GM21723 (cell line): Measurements from ENCODE around the gene LDLRAD2.
"Not testable (repeated sequence)": the region's sequence is repeated elsewhere in the genome, so short reads cannot be mapped to it uniquely, and the experiment has no call there.

Source experiments
- ATAC-seq: cut with Tn5 transposase; IDR thresholded peaks from one replicate; pipeline ENCODE4 v1.9.1; 2021; ENCODE audit warnings: mild to moderate bottlenecking, moderate library complexity; ENCODE audit not compliant: unreplicated experiment

Gene LDLRAD2, protein sequence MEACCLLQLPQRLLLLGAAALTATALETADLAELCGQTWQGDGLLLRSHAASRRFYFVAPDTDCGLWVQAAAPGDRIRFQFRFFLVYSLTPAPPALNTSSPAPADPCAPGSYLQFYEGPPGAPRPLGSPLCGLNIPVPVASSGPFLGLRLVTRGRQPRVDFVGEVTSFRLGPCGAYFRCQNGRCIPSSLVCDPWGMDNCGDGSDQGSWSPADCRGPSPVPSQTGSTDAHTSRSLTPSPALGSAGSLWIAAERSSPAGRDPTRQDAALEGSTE

DNA sequence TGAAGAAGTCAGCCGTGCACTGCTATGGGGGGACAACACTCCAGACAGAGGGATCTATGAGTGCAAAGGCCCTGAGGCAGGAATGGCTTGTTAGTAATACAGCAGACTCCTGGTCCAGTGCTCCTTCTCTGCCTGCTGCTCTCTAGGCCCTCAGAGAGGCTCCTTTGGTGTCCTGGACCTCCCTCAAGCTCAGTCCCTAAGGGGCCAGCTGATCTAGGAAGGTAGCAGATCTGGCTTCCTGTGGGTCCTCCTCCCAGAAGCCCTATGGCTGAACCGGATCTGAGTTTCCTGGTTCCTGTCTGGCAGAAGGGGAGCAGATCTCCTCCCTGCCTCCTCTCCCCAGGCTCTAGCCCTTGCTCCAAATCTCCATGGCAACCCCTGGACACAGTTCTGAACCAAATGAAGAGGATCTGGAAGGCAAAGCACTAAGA lies at the start of gene LDLRAD2:
Gene LDLRAD2 (plus strand): TSS at position 391 of the 431 bp plus-strand sequence. CDS start 187 bp downstream, outside the sequence.
- ATAC-seq = no peak

GRCh38 chr1:21763236-21763635 lies 48.8 kb upstream of the LDLRAD2 start:
- no peak for ATAC-seq

GRCh38 chr1:21763694-21764419 lies 48.2 kb upstream of the LDLRAD2 start:
- no peak for ATAC-seq

DNA sequence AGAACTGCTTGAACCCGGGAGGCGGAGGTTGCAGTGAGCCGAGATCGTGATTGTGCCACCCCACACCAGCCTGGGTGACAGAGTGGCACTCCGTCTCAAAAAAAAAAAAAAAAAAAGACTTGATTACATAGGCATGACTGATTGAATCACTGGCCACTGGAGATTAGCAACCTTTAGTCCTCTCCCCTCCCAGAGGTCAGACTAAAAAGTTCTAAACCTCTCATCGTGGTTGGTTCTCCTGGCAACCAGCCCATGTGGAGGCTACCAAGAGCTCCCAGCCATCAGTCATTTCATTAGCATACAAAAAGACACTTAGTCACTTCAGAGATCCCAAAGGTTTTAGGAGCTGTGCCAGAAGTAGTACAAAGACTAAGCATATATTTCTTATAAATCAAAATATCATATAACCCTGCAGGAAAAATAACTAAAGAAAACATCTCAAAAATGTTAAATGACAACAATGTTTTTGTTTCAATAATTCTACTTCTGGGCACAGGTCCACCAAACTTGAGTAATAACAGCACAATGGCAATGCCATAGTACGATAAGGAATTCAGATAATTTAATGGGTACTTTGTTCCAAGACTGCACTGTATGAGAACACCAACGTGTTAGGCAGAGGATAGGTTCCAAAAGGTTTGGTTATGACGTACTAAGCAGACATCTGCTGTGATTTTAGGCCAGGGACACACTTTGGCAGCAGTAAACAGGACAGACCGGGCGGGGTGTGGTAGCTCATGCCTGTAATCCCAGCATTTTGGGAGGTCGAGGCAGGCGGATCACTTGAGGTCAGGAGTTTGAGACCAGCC lies 47.2 kb upstream of the LDLRAD2 start:
- no peak for ATAC-seq

DNA sequence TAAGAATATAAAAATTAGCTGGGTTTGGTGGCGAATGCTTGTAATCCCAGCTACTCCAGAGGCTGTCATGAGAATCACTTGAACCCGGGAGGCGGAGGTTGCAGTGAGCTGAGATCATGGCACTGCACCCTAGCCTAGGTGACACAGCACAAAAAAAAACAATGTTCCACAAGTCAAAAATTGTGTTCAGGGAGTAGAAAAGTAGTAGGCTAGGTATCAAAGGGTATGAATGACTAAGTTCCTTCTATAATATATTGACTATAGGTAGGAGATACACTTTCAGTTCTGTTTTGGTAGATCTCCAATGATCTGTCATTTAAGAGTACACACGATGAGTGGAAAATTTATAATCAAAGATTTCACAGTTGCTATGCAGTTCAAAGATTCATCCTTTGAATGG lies 45.9 kb upstream of the LDLRAD2 start:
- no peak for ATAC-seq

DNA sequence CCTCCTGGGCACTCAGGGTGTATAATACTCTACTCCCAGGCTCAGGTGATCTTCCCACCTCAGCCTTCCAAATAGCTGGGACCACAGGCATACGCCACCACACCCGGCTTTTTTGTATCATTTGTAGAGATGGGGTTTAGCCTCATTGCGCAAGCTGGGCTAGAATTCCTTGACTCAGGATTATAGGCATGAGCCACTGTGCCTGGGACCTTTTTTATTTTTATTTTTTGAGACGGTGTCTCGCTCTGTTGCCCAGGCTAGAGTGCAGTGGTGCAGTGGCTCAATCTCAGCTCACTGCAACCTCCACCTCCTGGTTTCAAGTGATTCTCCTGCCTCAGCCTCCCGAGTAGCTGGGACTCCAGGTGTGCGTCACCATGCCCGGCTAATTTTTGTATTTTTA lies 45.0 kb upstream of the LDLRAD2 start:
- not testable (repeated sequence) for ATAC-seq

DNA sequence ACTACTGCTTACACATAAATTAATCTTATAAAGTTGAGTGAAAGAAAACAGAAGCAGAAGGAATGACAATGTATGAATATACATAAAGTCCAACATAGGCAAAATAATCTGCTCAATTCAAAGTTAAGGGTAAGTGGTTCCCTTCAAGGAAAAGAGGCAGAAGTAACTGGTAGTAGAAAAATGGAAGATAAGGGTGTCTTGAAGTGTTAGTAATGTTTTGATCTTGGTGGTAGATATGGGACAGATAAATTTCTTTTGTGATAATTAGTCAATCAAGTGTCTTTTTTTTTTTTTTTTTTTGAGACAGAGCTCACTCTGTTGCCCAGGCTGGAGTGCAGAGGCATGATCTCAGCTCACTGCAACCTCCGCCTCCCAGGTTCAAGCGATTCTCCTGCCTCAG lies 41.9 kb upstream of the LDLRAD2 start:
- ATAC-seq = no peak

DNA sequence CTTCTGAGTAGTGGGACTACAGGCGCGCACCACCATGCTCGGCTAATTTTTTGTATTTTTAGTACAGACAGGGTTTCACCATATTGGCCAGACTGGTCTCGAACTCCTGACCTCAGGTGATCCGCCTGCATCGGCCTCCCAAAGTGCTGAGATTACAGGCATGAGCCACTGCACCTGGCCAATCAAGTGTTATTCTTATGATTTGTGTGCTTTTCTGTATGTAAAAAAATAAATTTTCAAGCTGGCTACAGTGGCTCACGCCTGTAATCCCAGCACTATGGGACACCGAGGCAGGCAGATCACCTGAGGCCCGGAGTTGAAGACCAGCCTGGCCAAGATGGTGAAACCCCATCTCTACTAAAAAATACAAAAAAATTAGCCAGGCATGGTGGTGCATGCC lies 41.5 kb upstream of the LDLRAD2 start:
- not testable (repeated sequence) for ATAC-seq

DNA sequence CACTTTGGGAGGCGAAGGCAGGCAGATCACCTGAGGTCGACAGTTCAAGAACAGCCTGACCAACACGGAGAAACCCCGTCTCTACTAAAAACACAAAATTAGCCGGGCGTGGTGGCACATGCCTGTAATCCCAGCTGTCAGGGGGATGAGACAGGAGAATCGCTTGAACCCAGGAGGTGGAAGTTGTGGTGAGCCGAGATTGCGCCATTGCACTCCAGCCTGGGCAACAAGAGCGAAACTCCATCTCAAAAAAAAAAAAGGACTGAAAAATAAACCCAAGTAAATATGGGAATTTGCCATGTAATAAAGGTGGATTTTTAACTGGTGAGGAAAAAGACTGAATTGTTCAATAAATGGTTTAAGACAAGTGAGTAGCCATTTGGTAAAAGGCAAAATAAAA lies 40.4 kb upstream of the LDLRAD2 start:
- not testable (repeated sequence) for ATAC-seq

DNA sequence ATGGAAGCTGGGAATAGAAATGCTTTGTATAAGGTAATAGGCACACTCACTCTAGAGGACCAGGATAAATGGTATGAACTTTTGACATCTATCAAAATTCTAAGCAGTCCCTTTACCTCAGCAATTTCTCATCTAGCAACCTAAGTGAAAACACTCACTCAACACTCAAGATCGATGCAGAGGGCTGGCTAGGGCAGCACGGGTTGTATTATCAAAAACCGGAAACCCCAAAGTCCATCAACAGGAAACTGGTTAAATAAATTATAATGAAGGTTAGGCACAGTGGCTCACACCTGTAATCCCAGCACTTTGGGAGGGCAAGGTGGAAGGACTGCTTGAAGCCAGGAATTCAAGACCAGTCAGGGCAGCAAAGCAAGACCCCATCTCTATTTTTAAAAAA lies 38.5 kb upstream of the LDLRAD2 start:
- no peak for ATAC-seq

DNA sequence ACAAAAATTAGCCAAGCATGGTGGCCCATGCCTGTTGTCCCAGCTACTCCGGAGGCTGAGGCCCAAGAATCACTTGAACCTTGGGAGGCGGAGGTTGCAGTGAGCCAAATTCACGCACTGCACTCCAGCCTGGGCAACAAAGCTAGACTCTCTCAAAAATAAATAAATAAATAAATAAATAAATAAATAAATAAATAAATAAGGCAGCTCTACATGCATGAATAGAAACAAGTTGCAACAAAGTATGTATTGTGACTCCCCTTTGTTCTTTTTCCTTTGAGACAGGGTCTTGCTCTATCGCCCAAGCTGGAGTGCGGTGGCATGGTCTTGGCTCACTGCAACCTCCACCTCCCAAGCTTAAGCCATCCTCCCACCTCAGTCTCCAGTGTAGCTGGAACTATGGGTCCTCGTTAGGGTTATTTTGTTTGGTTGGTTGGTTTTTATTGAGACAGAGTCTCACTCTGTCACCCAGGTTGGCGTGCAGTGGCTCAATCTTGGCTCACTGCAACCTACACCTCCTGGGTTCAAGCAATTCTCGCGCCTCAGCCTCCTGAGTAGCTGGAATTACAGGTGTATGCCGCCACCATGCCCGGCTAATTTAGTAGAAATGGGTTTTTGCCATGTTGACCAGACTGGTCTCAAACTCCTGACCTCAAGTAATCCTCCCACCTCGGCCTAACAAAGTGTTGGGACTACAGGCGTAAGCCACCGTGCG lies 37.1 kb upstream of the LDLRAD2 start:
- no peak for ATAC-seq

GRCh38 chr1:21775550-21775914 lies 36.5 kb upstream of the LDLRAD2 start:
- no peak for ATAC-seq

- no peak for ATAC-seq
Observed at GRCh38 chr1:21775985-21776562, 36.0 kb upstream of the LDLRAD2 start.

GRCh38 chr1:21776925-21777324 lies 35.1 kb upstream of the LDLRAD2 start:
- not testable (repeated sequence) for ATAC-seq

DNA sequence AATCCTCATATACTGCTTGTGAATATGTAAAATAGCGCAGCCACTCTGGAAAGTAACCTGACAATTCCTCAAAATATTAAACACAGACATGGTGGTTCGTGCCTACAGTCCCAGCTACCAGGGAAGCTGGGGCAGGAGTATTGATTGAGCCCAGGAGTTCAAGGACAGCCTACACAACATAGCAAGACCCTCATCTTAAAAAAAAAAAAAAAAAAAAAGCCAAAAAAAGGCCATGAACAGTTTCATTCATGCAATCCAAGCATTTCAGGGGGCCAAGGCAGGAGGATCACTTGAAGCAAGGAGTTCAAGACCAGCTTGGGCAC lies 33.7 kb upstream of the LDLRAD2 start:
- ATAC-seq = no peak

DNA sequence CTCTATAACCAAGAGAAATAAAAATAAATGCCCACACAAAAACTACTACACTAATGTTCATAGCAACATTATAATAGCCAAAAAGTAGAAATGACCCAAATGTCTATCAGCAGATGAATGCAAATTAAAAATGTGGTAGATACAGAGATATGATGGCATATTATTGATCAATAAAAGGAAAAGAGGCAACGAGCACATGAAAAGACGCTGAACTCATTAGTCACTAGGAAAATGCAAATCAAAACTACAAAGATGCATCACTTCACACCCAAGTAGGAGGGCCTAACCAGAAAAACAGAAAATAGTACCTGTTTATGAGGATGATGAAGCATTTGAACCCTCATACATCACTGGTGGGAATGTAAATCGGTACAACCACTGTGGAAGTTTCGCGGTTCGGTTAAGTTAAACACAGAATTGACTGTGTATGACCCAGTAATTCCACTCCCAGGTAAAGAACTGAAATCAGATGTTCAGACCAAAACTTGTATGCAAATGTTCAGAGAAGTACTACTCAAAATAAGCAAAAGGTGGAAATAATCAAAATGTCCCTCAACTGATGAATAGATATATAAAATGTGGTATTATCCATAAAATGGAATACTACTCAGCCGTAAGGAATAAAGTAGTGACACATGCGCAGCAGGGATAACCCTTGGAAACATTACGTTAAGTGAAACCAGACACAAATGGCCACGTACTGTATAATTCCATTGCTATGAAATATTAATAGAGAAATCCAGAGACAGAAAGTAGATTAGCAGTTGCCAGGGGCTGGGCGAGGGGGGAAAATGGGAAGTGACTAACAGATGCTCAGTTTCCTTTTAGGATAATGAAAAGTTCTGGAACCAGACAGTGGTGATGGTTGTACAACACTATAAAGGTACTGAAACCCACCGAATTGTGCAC lies 32.2 kb upstream of the LDLRAD2 start:
- no peak for ATAC-seq

GRCh38 chr1:21781815-21782348 lies 30.2 kb upstream of the LDLRAD2 start:
- peak; percentile 30 for ATAC-seq

DNA sequence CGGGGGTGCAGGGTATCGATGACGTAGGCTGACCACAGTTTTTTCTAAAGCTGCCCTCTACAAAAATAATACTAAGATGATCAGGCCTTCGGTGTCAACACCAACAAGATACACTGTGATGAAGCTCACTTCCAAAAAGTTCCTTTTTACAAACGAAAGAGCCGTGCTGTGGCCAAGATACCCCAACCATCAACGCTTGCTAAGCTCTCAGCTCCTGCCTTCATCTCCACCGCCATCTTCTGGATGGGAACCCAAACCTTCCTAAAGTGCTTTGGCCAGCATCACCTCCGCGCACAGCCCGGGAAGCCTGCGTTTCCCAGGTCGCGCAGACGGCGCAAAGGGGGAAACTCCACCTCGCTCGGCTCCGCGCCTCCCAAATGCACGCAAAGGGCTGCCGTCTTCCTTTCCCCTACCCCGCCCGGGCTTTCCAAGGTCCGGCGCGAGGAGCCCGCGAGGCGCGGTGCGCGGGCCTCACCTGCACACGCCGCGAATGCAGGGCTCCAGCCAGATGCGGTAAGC lies 29.7 kb upstream of the LDLRAD2 start:
- peak; percentile 31 for ATAC-seq
